ENCODE measurements around the gene SPRR2E. TPM values are rescaled to one million over a fixed set of nuclear protein-coding genes. Genes with fewer than 3 reads are reported as not detected.

Gene SPRR2E
- total and polyA plus RNA-seq, 2 of the 8 experiments (the other 6 are each of a cell fraction or from before 2014, with no cell fraction given), result not detected

DNA sequence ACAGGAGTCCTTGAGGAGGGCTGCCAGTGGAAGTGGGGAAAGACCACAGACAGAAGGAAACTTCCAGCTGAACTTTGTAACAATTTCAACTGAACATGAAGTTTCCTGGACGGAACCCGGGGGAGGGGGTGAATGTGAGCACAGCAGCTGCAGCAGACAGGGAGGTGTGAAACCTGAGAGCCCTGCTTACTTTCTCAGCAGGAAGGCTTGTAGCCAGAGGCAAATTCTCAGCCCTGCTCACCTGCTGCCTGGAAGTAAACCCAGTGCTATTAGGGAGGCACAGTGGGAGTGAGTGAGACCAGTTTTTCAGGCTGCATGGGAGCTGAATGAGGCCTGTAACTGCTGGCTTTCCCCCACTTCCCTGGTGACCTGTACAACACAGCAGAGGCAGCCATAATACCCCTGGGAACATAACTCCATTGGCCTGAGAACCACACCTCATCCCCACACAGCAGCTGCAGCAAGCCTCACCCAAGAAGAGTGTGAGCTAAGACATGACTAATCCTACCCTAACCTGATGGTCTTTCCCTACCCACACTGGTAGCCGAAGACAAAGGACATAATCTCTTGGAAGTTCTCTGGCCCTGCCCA, 28.6 kb upstream of the SPRR2E start (continued):
- no peak for TF ChIP-seq TAF7 (optimal IDR thresholded peaks at IDR 0.05; ENCODE audit: borderline replicate concordance, low read depth, low read length)

Measured in H1 (cell line).